Mesodermal cell (in vitro differentiated cells): ENCODE data around the gene RPS4Y2.

ENCODE experiments used
- H3K27ac ChIP-seq: 2 replicates; pipeline ENCODE4 v1.7.0; 2013; ENCODE audit warnings: mild to moderate bottlenecking, low read depth, low read length, moderate library complexity; ENCODE audit not compliant: severe bottlenecking
- H3K36me3 ChIP-seq: 2 replicates; pipeline ENCODE4 v1.7.1; 2013; ENCODE audit warnings: mild to moderate bottlenecking, low read length, moderate library complexity; ENCODE audit not compliant: control insufficient read depth, insufficient read depth
- H3K4me1 ChIP-seq: one replicate; pipeline ENCODE4 v1.7.1; 2013; ENCODE audit warnings: mild to moderate bottlenecking, low read length; ENCODE audit not compliant: insufficient read depth, control insufficient read depth, poor library complexity, severe bottlenecking
- H3K4me3 ChIP-seq: 2 replicates; pipeline ENCODE4 v1.7.0; 2013; ENCODE audit warnings: low read length, control low read depth, mild to moderate bottlenecking; ENCODE audit not compliant: insufficient read depth, poor library complexity, severe bottlenecking; ENCODE audit errors: extremely low read depth
- H3K9me3 ChIP-seq: 2 replicates; pipeline ENCODE4 v1.7.1; 2013; ENCODE audit warnings: mild to moderate bottlenecking, low read length, moderate library complexity; ENCODE audit not compliant: control insufficient read depth
- WGBS, 2 experiments: methylation state at CpG; one replicate each; pipeline ENCODE4 v1.1.5; 2013; ENCODE audit warnings: missing lambda C conversion rate in 2 of 2; ENCODE audit not compliant: insufficient coverage in 2 of 2; 5-methylcytosine and 5-hydroxymethylcytosine counted together

RPS4Y2 gene

DNA sequence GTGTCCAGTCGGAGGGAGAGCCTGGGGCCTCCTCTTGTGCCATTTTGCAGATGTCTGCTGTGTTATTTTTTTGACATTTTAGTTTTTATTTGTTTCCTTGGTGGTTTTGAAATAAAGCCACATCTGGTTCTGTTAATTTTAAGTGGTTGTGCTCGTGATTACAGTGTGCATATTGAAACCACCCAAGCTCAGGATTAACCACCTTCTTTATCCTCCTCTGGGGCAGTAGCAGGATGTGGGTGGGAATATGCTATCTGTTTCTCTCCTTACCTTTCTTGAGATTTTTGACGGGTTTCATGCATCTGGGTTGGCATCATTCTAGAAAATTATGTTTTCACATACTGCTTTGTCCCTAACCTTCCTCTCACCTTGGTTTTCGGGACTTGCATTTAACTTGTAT is 20.2 kb downstream of the RPS4Y2 start:
- H3K27ac ChIP-seq: no peak overlapping the region
- H3K4me1 ChIP-seq: no peaks in the 10 kb centered on the region
- H3K9me3 ChIP-seq: peaks cover 27% of the 10 kb centered on the region
- no peaks in the 10 kb centered on the region for H3K36me3 ChIP-seq
- H3K4me3 ChIP-seq: no peak overlapping the region
- WGBS, 2 experiments: 66% methylated on average over 2 of the region's 4 CpGs; no CpG with 5 or more reads in 1 of the 2 experiments

DNA sequence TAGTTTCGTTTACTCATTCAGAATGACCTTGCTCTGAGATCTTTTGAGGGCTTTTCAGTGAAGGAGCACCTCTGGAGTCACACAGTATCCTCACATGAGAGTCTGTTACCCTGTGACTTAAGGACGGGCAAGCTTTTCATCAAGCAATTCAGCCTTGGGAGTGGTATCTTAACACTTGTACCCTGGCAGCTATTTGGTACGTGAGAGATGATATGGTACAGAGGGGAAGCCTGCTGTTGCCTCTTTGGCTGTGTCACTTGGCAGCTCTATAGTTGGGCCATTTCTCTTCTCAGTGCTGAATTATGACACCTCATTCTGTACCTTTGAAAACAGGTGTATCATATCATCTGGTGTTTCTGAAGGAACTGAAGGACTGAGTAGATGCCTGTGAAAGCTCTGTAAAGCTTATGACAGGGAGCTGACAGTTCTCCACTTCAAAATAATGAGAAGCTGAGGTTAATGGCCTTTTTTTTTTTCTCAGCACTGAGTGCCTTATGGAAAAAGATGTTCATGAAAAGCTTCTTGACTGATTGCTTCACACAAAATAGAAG is 24.3 kb downstream of the RPS4Y2 start:
- H3K4me3 ChIP-seq: no peak overlapping the region
- H3K9me3 ChIP-seq: peaks cover 19% of the 10 kb centered on the region
- H3K36me3 ChIP-seq: no peaks in the 10 kb centered on the region
- H3K4me1 ChIP-seq: no peaks in the 10 kb centered on the region
- no peak overlapping the region for H3K27ac ChIP-seq
- no CpG with 5 or more reads among the region's 3 CpGs for WGBS, 2 experiments

GRCh38 chrY:20780776-20781175 is 24.9 kb downstream of the RPS4Y2 start:
- Histone ChIP-seq H3K4me1 (no peaks in the 10 kb centered on the region), H3K4me3 (no peak overlapping the region), H3K27ac (no peak overlapping the region), H3K36me3 (no peaks in the 10 kb centered on the region), H3K9me3 (peaks cover 22% of the 10 kb centered on the region)
- WGBS, 2 experiments: no CpG with 5 or more reads among the region's 2 CpGs

- H3K27ac ChIP-seq: no peak overlapping the region
- WGBS, 2 experiments: 88% methylated on average over 3 of the region's 4 CpGs; no CpG with 5 or more reads in 1 of the 2 experiments
- H3K4me3 ChIP-seq: no peak overlapping the region
- no peaks in the 10 kb centered on the region for H3K36me3 ChIP-seq
- H3K9me3 ChIP-seq: peaks cover 25% of the 10 kb centered on the region
- no peaks in the 10 kb centered on the region for H3K4me1 ChIP-seq
Observed at GRCh38 chrY:20781408-20781807, 25.5 kb downstream of the RPS4Y2 start.

DNA sequence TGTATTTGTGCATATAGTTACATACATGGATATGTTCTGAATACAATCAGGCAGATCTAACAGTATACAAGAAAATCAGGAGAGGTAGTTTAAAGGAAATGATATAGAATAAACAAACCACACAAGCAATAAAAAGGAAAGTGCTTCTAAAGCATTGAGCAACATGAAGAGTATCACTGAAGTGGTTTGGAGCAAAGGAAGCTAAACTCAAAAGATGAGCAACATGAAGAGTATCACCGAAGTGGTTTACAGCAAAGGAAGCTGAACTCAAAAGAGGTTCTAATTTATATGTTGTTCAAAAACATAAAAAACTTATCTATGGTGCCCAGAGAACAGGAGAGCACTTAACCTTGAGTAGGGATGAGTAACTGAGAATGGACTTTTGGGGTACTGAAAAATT is 29.1 kb downstream of the RPS4Y2 start:
- Histone ChIP-seq H3K4me3 (no peak overlapping the region), H3K36me3 (no peaks in the 10 kb centered on the region), H3K4me1 (no peaks in the 10 kb centered on the region), H3K9me3 (peaks cover 23% of the 10 kb centered on the region), H3K27ac (no peak overlapping the region)
- WGBS, 2 experiments: no CpG with 5 or more reads among the region's 1 CpG

GRCh38 chrY:20787076-20787475 is 31.2 kb downstream of the RPS4Y2 start:
- Histone ChIP-seq H3K4me3 (no peak overlapping the region), H3K27ac (no peak overlapping the region), H3K9me3 (peaks cover 14% of the 10 kb centered on the region), H3K36me3 (no peaks in the 10 kb centered on the region), H3K4me1 (no peaks in the 10 kb centered on the region)
- WGBS, 2 experiments: no CpG with 5 or more reads among the region's 3 CpGs

DNA sequence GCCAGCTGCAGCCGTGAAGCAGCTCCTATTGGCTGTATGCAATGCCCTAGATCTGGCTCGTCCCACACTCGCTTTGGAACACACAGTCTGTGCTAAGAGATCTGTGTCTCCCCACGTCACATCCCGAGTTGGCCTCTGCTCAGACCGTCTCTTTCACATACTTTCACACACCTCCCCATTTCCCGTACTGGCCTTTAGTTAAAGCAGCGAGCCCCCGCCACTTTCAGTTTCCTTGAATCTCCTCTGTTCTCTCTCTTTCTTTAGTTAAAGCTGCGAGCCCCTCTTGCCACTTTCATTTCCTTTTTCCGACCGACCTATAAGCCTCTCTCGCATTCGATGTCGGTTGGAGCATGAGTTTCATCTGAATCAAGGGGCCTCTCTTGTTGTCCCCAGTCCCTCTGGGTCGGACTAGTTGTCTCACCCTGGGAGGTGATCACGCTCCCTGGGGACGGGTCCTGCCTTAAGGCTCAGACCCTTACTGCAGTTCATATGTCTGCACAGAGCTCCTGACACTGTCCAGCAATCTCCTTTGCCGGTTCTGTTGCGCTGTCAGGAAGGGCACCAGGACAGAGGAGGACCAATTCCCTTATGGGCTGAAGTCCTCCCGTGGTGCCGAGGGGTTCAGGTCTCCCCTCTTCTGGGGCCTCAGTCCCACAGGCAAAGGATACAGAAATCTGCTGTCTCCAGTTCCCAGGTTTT is 42.6 kb downstream of the RPS4Y2 start:
- WGBS, 2 experiments: 85 to 100% methylated on average over 1 to 19 of the region's 22 CpGs

GRCh38 chrY:20802659-20803058 is 46.8 kb downstream of the RPS4Y2 start:
- no peaks in the 10 kb centered on the region for H3K36me3 ChIP-seq
- no peak overlapping the region for H3K27ac ChIP-seq
- H3K4me3 ChIP-seq: no peak overlapping the region
- 60% methylated on average over 1 of the region's 2 CpGs; no CpG with 5 or more reads in 1 of the 2 experiments for WGBS, 2 experiments
- peaks cover 4% of the 10 kb centered on the region for H3K9me3 ChIP-seq
- H3K4me1 ChIP-seq: no peaks in the 10 kb centered on the region

More for the DNA sequence above, 42.6 kb downstream of the RPS4Y2 start:
- no peaks in the 10 kb centered on the region for H3K36me3 ChIP-seq
- H3K4me1 ChIP-seq: no peaks in the 10 kb centered on the region
- H3K27ac ChIP-seq: no peak overlapping the region
- no peak overlapping the region for H3K4me3 ChIP-seq
- H3K9me3 ChIP-seq: peaks cover 11% of the 10 kb centered on the region

DNA sequence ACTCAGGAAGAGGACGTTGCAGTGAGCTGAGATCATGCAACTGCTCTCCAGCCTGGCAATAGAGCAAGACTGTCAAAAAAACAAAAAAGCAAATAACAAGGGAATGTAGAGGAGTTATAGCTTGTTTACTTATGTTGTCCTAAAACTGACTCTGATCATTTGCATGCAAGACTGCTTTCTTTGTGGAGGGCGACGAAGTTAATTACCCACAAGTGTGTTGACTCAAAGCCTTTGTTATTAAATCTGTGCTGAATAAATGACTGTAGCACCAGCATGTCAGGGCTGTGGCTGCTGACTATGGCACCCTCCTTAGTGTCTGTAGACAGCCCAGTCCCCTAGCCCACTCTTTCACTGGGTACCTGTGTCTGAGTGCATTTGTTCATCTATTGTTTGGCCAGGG is 50.3 kb downstream of the RPS4Y2 start:
- Histone ChIP-seq H3K36me3 (no peaks in the 10 kb centered on the region), H3K4me1 (no peaks in the 10 kb centered on the region), H3K27ac (no peak overlapping the region), H3K9me3 (peaks cover 9% of the 10 kb centered on the region), H3K4me3 (no peak overlapping the region)
- 78% methylated on average over 3 of the region's 3 CpGs; no CpG with 5 or more reads in 1 of the 2 experiments for WGBS, 2 experiments

DNA sequence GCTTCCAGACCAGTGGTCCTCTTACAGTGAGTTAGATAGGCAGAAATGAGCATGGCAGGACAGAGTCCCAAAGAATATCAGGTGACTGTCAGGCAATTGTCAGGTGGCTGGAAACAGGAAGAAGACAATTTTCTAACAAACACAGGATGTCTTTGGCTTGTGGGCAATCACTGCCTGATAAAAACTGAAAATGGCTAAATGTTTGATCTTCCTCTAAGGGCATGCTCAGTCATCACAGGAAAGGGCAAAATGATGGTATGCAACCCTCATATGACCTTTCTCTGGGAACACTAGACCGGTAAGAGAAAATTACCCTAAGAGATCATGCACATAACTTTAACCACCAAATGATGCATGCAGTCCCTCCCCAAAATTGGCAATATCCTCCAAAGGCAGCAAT is 57.6 kb downstream of the RPS4Y2 start:
- WGBS, 2 experiments: no CpG with 5 or more reads among the region's 1 CpG
- H3K4me3 ChIP-seq: no peak overlapping the region
- no peak overlapping the region for H3K27ac ChIP-seq
- H3K4me1 ChIP-seq: no peaks in the 10 kb centered on the region
- peaks cover 8% of the 10 kb centered on the region for H3K9me3 ChIP-seq
- H3K36me3 ChIP-seq: no peaks in the 10 kb centered on the region

- Histone ChIP-seq H3K9me3 (peaks cover 3% of the 10 kb centered on the region), H3K4me3 (no peak overlapping the region), H3K27ac (no peak overlapping the region), H3K36me3 (no peaks in the 10 kb centered on the region), H3K4me1 (no peaks in the 10 kb centered on the region)
- WGBS, 2 experiments: no CpG with 5 or more reads among the region's 1 CpG
Observed at GRCh38 chrY:20814794-20815193, 58.9 kb downstream of the RPS4Y2 start.
